ENCODE results near the gene LRRTM4.

LRRTM4 gene

DNA sequence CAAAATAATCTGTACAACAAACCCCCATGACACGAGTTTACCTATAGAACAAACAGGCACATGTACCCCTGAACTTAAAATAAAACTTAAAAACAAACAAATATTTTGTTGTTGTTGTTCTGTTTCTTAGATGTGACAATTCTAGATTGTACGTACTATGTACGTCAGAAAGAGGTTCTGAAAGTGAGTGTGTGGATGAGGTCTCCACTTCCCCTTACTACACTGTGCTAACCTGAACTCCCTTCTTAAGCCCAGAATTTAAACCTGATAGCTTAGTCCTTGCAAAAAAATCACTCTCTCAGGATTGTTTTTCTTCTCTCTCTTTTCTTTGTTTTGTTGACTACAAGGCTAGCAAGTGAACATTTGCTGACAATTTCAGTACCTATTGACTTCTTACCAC, 581.6 kb downstream of the LRRTM4 start:
- no peak for ATAC-seq
- TF ChIP-seq BACH2 (CRISPR knock-in tag; IDR thresholded peaks at IDR 0.05; ENCODE audit: borderline replicate concordance) (no peak), ARNTL (CRISPR knock-in tag; IDR thresholded peaks at IDR 0.05; ENCODE audit: borderline replicate concordance, low read depth) (no peak), CSRNP3 (CRISPR knock-in tag; IDR thresholded peaks at IDR 0.05) (no peak), ZNF8 (CRISPR knock-in tag; IDR thresholded peaks at IDR 0.05) (no peak), ESRRG (CRISPR knock-in tag; IDR thresholded peaks at IDR 0.05) (no peak), SNAI2 (CRISPR knock-in tag; IDR thresholded peaks at IDR 0.05) (no peak), CREB5 (CRISPR knock-in tag; IDR thresholded peaks at IDR 0.05; ENCODE audit: low read depth) (no peak), OSR1 (CRISPR knock-in tag; IDR thresholded peaks at IDR 0.05) (no peak), GLIS3 (CRISPR knock-in tag; IDR thresholded peaks at IDR 0.05) (no peak)
- TF ChIP-seq, protein P1, sequence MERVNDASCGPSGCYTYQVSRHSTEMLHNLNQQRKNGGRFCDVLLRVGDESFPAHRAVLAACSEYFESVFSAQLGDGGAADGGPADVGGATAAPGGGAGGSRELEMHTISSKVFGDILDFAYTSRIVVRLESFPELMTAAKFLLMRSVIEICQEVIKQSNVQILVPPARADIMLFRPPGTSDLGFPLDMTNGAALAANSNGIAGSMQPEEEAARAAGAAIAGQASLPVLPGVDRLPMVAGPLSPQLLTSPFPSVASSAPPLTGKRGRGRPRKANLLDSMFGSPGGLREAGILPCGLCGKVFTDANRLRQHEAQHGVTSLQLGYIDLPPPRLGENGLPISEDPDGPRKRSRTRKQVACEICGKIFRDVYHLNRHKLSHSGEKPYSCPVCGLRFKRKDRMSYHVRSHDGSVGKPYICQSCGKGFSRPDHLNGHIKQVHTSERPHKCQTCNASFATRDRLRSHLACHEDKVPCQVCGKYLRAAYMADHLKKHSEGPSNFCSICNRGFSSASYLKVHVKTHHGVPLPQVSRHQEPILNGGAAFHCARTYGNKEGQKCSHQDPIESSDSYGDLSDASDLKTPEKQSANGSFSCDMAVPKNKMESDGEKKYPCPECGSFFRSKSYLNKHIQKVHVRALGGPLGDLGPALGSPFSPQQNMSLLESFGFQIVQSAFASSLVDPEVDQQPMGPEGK (CRISPR knock-in tag; IDR thresholded peaks at IDR 0.05; ENCODE audit: borderline replicate concordance) = no peak

DNA sequence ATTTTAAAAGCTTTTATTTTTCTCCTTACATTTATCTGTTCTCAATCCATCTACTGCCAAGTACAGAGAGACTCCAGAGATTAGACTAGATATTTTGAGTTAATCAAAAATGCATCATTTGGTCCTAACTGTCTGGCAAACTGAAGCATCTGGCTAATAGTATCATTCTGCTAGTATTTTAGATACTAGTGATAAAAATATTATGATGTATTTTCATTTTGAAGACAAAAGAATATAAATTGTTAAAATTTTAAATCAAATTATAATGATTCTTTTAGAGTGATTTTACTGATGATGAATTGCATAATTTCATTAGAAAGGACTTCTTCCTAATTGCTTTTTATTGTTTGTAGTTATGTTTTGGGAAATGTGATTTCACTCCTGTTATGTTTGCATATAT, 584.0 kb downstream of the LRRTM4 start:
- TF ChIP-seq ISL1 (CRISPR knock-in tag; IDR thresholded peaks at IDR 0.05) (peak; percentile 81), TCF4 (CRISPR knock-in tag; IDR thresholded peaks at IDR 0.05; ENCODE audit: borderline replicate concordance) (0 out of 2 replicates have a peak, but pooled peaks have one; percentile 53), CSDC2 (CRISPR knock-in tag; IDR thresholded peaks at IDR 0.05) (no peak)
- ATAC-seq = no peak

GRCh38 chr2:76932550-76932949, 589.6 kb downstream of the LRRTM4 start:
- ATAC-seq = no peak
- TF ChIP-seq RARB (CRISPR knock-in tag; IDR thresholded peaks at IDR 0.05) = no peak
- no peak for TF ChIP-seq ZNF565 (CRISPR knock-in tag; conservative IDR thresholded peaks at IDR 0.05; ENCODE audit: low read depth)
- TF ChIP-seq ESRRG (CRISPR knock-in tag; IDR thresholded peaks at IDR 0.05) = no peak

GRCh38 chr2:76930056-76930744, 592.0 kb downstream of the LRRTM4 start:
- no peak for ATAC-seq
- TF ChIP-seq GLIS3 (CRISPR knock-in tag; IDR thresholded peaks at IDR 0.05) (no peak), BACH2 (CRISPR knock-in tag; IDR thresholded peaks at IDR 0.05; ENCODE audit: borderline replicate concordance) (no peak), ZNF70 (CRISPR knock-in tag; IDR thresholded peaks at IDR 0.05) (no peak)

GRCh38 chr2:76928026-76928425, 594.1 kb downstream of the LRRTM4 start:
- no peak for TF ChIP-seq ZNF70 (CRISPR knock-in tag; IDR thresholded peaks at IDR 0.05)
- ATAC-seq = no peak

DNA sequence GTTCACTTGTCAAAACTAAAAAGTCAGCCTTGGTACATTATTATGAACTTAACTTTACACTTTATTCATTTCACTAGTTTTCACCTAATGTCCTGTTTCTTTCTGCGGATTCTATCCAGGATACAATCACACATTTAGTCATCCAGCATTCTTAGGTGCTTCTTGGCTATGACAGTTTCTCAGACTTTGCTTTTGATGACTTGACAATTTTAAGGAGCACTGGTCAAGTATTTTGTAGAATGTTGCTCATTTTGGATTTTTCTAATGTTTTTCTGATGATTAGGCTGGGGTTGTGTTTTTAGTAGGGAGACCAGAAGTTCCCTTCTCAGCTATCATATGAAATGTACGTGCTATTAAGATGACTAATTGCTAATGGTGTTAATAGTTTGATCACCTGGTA, 601.2 kb downstream of the LRRTM4 start:
- no peak for ATAC-seq
- TF ChIP-seq ZC3H10 (CRISPR knock-in tag; IDR thresholded peaks at IDR 0.05) (no peak), ZFP3 (CRISPR knock-in tag; IDR thresholded peaks at IDR 0.05) (no peak), CSRNP3 (CRISPR knock-in tag; IDR thresholded peaks at IDR 0.05) (no peak), TCF4 (CRISPR knock-in tag; IDR thresholded peaks at IDR 0.05; ENCODE audit: borderline replicate concordance) (no peak), GLIS3 (CRISPR knock-in tag; IDR thresholded peaks at IDR 0.05) (no peak), ZNF565 (CRISPR knock-in tag; conservative IDR thresholded peaks at IDR 0.05; ENCODE audit: low read depth) (no peak), ZFP30 (CRISPR knock-in tag; IDR thresholded peaks at IDR 0.05) (no peak), ZNF8 (CRISPR knock-in tag; IDR thresholded peaks at IDR 0.05) (no peak), SNAI2 (CRISPR knock-in tag; IDR thresholded peaks at IDR 0.05) (no peak), CSDC2 (CRISPR knock-in tag; IDR thresholded peaks at IDR 0.05) (no peak), ZNF70 (CRISPR knock-in tag; IDR thresholded peaks at IDR 0.05) (no peak), TOX (CRISPR knock-in tag; IDR thresholded peaks at IDR 0.05; ENCODE audit: borderline replicate concordance) (no peak)
- TF ChIP-seq, protein P2, sequence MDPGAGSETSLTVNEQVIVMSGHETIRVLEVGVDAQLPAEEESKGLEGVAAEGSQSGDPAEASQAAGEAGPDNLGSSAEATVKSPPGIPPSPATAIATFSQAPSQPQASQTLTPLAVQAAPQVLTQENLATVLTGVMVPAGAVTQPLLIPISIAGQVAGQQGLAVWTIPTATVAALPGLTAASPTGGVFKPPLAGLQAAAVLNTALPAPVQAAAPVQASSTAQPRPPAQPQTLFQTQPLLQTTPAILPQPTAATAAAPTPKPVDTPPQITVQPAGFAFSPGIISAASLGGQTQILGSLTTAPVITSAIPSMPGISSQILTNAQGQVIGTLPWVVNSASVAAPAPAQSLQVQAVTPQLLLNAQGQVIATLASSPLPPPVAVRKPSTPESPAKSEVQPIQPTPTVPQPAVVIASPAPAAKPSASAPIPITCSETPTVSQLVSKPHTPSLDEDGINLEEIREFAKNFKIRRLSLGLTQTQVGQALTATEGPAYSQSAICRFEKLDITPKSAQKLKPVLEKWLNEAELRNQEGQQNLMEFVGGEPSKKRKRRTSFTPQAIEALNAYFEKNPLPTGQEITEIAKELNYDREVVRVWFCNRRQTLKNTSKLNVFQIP (CRISPR knock-in tag; IDR thresholded peaks at IDR 0.05; ENCODE audit: borderline replicate concordance, low read depth) = no peak
- TF ChIP-seq, protein P3, sequence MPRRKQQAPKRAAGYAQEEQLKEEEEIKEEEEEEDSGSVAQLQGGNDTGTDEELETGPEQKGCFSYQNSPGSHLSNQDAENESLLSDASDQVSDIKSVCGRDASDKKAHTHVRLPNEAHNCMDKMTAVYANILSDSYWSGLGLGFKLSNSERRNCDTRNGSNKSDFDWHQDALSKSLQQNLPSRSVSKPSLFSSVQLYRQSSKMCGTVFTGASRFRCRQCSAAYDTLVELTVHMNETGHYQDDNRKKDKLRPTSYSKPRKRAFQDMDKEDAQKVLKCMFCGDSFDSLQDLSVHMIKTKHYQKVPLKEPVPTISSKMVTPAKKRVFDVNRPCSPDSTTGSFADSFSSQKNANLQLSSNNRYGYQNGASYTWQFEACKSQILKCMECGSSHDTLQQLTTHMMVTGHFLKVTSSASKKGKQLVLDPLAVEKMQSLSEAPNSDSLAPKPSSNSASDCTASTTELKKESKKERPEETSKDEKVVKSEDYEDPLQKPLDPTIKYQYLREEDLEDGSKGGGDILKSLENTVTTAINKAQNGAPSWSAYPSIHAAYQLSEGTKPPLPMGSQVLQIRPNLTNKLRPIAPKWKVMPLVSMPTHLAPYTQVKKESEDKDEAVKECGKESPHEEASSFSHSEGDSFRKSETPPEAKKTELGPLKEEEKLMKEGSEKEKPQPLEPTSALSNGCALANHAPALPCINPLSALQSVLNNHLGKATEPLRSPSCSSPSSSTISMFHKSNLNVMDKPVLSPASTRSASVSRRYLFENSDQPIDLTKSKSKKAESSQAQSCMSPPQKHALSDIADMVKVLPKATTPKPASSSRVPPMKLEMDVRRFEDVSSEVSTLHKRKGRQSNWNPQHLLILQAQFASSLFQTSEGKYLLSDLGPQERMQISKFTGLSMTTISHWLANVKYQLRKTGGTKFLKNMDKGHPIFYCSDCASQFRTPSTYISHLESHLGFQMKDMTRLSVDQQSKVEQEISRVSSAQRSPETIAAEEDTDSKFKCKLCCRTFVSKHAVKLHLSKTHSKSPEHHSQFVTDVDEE (CRISPR knock-in tag; IDR thresholded peaks at IDR 0.05) = no peak
